K562 (cell line): Measurements from ENCODE around the gene OR2V2. TPM values are rescaled to one million over a fixed set of nuclear protein-coding genes. Genes with fewer than 3 reads are reported as not detected.
A peak's percentile ranks its signal among the peaks of the same experiment; 100 is the strongest.

ENCODE experiments used
- KLF1 ChIP-seq: fragments of 450-650 bp; IDR thresholded peaks from 2 replicates; pipeline ENCODE4 v1.6.1; 2016; ENCODE audit warnings: missing genetic modification characterization, missing compliant biosample characterization
- POLR2AphosphoS5 ChIP-seq: IDR thresholded peaks from 2 replicates; pipeline ENCODE4 v1.6.1; 2011; ENCODE audit warnings: mild to moderate bottlenecking, low read depth, low read length, moderate library complexity; ENCODE audit not compliant: control insufficient read depth, insufficient read depth
- SAFB ChIP-seq: fragments of 200-400 bp; formaldehyde crosslinking; IDR thresholded peaks from 2 replicates; pipeline ENCODE4 v1.6.1; 2017; ENCODE audit warnings: low read depth, low read length, borderline replicate concordance
- YY1 ChIP-seq, 3 experiments: IDR thresholded peaks; 2 replicates each; pipeline ENCODE4 v1.6.1; 2011; ENCODE audit warnings: low read length in 2 of 3, mild to moderate bottlenecking in 2 of 3, moderate library complexity in 2 of 3, borderline replicate concordance in 1 of 3, control low read depth in 1 of 3, low read depth in 1 of 3; ENCODE audit not compliant: insufficient read depth in 3 of 3, insufficient replicate concordance in 2 of 3, control insufficient read depth in 1 of 3, insufficient read length in 1 of 3; ENCODE audit errors: extremely low read depth in 1 of 3
- polyA plus RNA-seq, 8 experiments: library from polyadenylated mRNA; depleted of rRNA in 4 of 8; stranded (reverse) in 5 of 8; unstranded in 3 of 8; fragments of >200 nt; fragmentation: Nextera tagmentation in 2 of 8; fragmentation: Illumina TruSeq in 1 of 8; extraction: Ambion mirVana in 2 of 8; extraction: Trizol in 1 of 8; gene quantifications; 2 replicates each; pipeline versions ENCODE4 v1.2.1 to v1.2.3, GENCODE V29; 2011 to 2014; ENCODE audit warnings: inconsistent platforms in 1 of 8, missing spikeins in 1 of 8
- total RNA-seq, 7 experiments: library from RNA; depleted of rRNA in 6 of 7; stranded (reverse); fragments of >200 nt in 6 of 7; fragmentation: Illumina TruSeq in 2 of 7; extraction: Trizol in 2 of 7; gene quantifications; 2 replicates each; pipeline versions ENCODE4 v1.2.1 to v1.2.3, GENCODE V29; 2011 to 2021; ENCODE audit warnings: low replicate concordance in 1 of 7
- TF ChIP-seq, protein P1 (sequence below), 2 experiments: fragments of 150-350 bp in 1 of 2; IDR thresholded peaks; 2 replicates each; pipeline ENCODE4 v1.6.1; 2012 to 2016; ENCODE audit warnings: low read depth in 2 of 2, low read length in 2 of 2, mild to moderate bottlenecking in 1 of 2, moderate library complexity in 1 of 2
- TF ChIP-seq, protein P2 (sequence below): sonication (generic); formaldehyde crosslinking; IDR thresholded peaks from 2 replicates; pipeline ENCODE4 v1.9.0; 2022; ENCODE audit warnings: mild to moderate bottlenecking, missing genetic modification reagents
- TF ChIP-seq, protein P3 (sequence below): fragments of 150-350 bp; IDR thresholded peaks from 2 replicates; pipeline ENCODE4 v1.6.1; 2014; ENCODE audit warnings: low read depth, mild to moderate bottlenecking, low read length, borderline replicate concordance
- TF ChIP-seq, protein P4 (sequence below): fragments of 250-450 bp; sonication (Bioruptor Pico); IDR thresholded peaks from 2 replicates; pipeline ENCODE4 v1.4.0; 2020; ENCODE audit warnings: mild to moderate bottlenecking, moderate library complexity, borderline replicate concordance

Gene OR2V2
- total and polyA plus RNA-seq, 9 of the 15 experiments (the other 6 are each of a cell fraction or from before 2014, with no cell fraction given): 0.01 TPM; not detected in 8

DNA sequence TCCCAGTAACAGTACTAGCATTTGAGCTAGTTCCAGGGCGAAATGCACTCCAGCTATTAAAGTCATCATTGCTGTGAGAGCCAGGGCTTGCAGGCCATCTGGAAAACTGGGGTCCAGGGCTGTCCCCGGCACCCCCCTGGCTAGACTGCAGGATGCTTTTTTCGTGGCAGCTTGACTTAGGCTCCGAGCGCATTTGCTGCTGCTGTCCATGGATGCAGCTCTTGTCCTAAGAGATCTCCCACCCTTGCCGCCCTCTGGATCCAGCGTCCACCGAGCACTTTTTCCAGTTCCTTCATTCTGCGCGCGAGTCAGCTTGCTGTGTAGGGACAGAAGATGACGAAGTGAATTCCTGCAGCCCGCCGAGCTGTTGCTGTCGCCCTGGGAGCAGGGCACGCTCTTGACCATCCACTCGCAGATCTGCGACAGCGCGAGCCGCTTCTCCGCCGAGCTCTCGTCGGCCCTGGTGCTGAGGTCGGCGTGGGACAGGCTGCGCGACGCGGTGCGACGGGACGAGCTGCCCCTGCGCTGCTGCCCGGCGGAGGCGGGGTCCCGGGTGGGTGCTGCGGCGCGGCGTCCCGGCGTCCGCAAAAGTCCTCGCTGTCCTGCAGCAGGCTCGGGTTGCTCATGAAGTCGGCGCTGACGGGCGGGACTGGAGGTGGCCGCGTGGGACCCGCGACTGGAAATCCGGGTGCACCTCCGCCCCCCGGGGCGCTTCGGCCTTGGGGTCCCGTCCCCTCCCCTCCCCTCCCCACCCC is 47.1 kb upstream of the OR2V2 start (continued):
- TF ChIP-seq, protein P1, sequence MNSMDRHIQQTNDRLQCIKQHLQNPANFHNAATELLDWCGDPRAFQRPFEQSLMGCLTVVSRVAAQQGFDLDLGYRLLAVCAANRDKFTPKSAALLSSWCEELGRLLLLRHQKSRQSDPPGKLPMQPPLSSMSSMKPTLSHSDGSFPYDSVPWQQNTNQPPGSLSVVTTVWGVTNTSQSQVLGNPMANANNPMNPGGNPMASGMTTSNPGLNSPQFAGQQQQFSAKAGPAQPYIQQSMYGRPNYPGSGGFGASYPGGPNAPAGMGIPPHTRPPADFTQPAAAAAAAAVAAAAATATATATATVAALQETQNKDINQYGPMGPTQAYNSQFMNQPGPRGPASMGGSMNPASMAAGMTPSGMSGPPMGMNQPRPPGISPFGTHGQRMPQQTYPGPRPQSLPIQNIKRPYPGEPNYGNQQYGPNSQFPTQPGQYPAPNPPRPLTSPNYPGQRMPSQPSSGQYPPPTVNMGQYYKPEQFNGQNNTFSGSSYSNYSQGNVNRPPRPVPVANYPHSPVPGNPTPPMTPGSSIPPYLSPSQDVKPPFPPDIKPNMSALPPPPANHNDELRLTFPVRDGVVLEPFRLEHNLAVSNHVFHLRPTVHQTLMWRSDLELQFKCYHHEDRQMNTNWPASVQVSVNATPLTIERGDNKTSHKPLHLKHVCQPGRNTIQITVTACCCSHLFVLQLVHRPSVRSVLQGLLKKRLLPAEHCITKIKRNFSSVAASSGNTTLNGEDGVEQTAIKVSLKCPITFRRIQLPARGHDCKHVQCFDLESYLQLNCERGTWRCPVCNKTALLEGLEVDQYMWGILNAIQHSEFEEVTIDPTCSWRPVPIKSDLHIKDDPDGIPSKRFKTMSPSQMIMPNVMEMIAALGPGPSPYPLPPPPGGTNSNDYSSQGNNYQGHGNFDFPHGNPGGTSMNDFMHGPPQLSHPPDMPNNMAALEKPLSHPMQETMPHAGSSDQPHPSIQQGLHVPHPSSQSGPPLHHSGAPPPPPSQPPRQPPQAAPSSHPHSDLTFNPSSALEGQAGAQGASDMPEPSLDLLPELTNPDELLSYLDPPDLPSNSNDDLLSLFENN (IDR thresholded peaks at IDR 0.05; ENCODE audit: low read depth in 2 of 2, low read length in 2 of 2): no peak
- TF ChIP-seq SAFB: peak; percentile 80
- TF ChIP-seq, protein P2, sequence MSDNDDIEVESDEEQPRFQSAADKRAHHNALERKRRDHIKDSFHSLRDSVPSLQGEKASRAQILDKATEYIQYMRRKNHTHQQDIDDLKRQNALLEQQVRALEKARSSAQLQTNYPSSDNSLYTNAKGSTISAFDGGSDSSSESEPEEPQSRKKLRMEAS: peak; percentile 14; the same call in 1 of the 2 replicates
- no peak for TF ChIP-seq POLR2AphosphoS5
- TF ChIP-seq, protein P3, sequence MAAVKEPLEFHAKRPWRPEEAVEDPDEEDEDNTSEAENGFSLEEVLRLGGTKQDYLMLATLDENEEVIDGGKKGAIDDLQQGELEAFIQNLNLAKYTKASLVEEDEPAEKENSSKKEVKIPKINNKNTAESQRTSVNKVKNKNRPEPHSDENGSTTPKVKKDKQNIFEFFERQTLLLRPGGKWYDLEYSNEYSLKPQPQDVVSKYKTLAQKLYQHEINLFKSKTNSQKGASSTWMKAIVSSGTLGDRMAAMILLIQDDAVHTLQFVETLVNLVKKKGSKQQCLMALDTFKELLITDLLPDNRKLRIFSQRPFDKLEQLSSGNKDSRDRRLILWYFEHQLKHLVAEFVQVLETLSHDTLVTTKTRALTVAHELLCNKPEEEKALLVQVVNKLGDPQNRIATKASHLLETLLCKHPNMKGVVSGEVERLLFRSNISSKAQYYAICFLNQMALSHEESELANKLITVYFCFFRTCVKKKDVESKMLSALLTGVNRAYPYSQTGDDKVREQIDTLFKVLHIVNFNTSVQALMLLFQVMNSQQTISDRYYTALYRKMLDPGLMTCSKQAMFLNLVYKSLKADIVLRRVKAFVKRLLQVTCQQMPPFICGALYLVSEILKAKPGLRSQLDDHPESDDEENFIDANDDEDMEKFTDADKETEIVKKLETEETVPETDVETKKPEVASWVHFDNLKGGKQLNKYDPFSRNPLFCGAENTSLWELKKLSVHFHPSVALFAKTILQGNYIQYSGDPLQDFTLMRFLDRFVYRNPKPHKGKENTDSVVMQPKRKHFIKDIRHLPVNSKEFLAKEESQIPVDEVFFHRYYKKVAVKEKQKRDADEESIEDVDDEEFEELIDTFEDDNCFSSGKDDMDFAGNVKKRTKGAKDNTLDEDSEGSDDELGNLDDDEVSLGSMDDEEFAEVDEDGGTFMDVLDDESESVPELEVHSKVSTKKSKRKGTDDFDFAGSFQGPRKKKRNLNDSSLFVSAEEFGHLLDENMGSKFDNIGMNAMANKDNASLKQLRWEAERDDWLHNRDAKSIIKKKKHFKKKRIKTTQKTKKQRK: no peak
- no peak for TF ChIP-seq YY1 (IDR thresholded peaks at IDR 0.05; ENCODE audit: borderline replicate concordance in 1 of 3, control insufficient read depth in 1 of 3, extremely low read depth in 1 of 3, insufficient read depth in 3 of 3, insufficient read length in 1 of 3, insufficient replicate concordance in 2 of 3, low read depth in 1 of 3, low read length in 2 of 3)
- TF ChIP-seq, protein P4, sequence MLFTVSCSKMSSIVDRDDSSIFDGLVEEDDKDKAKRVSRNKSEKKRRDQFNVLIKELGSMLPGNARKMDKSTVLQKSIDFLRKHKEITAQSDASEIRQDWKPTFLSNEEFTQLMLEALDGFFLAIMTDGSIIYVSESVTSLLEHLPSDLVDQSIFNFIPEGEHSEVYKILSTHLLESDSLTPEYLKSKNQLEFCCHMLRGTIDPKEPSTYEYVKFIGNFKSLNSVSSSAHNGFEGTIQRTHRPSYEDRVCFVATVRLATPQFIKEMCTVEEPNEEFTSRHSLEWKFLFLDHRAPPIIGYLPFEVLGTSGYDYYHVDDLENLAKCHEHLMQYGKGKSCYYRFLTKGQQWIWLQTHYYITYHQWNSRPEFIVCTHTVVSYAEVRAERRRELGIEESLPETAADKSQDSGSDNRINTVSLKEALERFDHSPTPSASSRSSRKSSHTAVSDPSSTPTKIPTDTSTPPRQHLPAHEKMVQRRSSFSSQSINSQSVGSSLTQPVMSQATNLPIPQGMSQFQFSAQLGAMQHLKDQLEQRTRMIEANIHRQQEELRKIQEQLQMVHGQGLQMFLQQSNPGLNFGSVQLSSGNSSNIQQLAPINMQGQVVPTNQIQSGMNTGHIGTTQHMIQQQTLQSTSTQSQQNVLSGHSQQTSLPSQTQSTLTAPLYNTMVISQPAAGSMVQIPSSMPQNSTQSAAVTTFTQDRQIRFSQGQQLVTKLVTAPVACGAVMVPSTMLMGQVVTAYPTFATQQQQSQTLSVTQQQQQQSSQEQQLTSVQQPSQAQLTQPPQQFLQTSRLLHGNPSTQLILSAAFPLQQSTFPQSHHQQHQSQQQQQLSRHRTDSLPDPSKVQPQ (CRISPR knock-in tag): no peak
- no peak for TF ChIP-seq KLF1 (tag)
